GM10847 (cell line): Measurements from ENCODE around the gene SNX20.

Experiments
- POLR2A ChIP-seq: IDR thresholded peaks from 2 replicates; pipeline ENCODE4 v1.6.1; 2011; ENCODE audit not compliant: insufficient read length; ENCODE audit errors: extremely low read depth

Gene SNX20

DNA sequence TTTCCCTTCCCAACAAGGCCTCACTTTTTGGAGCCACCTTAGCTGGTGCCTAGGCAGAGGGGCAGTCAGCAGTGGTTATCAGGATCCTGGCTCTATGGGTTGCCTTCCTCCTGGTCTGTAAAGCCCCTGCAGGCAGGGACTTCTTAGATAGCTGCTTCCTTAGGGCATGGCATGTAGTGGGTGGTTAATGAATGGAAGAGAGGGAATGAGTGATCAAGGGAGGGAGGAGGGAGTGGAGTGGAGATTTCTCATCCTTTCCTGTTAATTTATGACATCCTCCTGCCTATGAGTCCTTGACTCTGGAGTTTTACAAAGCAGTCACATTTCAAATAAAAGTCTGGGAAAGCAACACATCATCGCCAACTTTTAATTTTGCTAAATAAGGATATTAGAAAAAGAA is 40.7 kb downstream of the SNX20 start:
- no peak for TF ChIP-seq POLR2A

DNA sequence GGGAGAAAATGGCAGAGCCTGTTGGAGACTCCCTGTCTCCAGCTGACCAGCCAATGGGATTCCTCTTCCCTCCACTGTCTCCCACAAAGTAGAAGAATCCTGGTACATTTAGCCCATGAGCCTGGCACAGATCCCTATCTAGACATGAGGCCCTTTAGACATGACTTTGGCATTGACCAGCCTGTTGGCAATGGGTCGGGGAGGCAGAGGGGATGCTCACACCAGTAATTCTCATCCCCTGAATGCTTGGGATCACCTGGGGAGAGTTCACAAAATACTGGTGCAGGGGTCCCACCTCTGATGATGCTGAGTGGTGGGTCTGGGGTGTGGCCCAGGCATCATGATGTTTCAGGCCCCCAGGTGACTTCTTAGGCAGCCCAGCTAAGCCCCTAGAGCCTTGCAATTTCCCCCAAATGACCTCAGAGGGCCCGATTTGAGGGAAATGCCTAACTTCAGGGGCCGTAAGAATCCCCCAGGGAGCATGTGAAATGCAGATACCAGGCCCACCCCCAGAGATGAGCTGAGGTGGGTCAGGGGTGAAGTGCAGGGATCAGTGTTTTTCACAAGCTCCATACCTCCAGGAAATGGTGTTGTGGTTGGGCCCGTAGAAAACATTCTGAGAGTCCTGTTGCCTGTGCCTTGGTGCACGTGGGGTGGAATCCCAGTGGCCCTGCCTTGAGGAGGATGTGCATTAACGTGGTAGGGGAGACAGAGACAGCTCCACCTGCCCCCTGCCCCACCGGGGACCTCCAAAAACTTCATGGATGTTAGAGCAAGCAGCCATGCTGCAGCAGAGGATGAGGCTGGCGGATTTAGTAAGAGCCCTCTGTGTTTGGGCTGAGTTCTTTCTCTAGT is 42.1 kb downstream of the SNX20 start:
- TF ChIP-seq POLR2A = no peak

DNA sequence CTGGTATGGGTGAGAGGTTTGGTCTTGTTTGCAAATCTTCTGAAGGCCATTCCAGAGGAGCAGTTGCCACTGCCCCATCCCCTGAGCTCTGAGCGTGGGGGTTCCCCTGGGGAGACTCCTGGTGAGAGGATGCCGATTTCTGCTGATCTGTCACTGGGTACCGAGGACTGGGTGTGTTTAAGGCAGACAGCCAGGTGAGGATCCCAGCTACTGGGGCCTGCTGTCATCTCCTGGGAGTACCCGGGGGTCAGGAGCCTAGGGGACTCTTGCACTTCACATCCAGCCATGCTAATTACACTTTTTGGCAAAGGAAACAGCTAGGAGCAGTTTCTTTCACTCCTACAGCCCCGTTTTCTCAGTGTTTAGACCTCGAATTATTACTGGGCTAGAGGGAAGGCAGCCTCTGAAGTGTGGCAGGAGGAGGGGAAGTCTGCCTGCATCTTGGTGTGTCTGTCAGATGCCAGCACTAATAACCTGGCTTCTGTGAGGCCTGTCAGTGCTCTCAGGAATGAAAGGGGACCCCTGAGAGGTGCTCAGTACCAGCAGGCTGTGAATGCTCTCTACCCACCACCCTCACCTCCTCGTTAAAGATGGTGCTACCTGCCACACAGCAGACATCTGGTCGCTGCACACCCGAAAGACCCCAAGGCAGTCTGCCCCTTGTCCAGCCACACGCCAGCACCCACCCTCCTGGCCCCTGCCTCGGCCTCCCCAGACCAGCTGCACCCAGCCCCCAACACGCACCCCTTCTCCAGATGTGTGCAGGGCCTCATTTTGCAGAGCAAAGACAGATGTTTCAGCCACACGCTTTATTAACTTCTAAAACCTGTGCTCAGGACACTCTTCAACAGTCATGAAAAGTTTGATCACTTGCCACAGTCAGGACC is 43.2 kb downstream of the SNX20 start:
- TF ChIP-seq POLR2A = no peak

DNA sequence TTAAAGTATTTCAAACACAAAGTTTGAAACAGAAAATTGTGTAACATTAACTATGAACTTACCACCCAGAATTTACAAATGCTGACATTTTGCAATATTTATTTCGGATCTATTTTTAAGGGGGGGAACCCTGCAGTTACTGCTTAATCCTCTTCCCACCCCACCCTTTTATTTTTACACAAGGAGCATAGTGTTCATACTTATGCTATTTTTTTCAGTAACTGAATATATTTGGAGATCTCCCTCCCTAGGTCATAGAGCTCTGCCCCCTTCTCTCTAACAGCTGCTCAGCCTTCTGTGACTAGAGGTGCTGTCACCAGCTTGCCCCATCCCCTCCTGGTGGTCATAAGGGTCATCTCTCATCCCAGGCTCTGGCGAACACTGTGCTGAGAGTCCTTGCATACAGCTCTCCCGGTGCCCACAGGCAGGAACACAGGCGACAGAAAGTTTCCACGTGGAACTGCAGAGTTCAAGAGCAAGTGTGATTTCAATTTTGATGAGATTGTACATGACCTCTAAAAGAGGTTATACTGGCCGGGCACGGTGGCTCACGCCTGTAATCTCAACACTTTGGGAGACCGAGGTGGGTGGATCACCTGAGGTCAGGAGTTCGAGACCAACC is 44.2 kb downstream of the SNX20 start:
- no peak for TF ChIP-seq POLR2A

DNA sequence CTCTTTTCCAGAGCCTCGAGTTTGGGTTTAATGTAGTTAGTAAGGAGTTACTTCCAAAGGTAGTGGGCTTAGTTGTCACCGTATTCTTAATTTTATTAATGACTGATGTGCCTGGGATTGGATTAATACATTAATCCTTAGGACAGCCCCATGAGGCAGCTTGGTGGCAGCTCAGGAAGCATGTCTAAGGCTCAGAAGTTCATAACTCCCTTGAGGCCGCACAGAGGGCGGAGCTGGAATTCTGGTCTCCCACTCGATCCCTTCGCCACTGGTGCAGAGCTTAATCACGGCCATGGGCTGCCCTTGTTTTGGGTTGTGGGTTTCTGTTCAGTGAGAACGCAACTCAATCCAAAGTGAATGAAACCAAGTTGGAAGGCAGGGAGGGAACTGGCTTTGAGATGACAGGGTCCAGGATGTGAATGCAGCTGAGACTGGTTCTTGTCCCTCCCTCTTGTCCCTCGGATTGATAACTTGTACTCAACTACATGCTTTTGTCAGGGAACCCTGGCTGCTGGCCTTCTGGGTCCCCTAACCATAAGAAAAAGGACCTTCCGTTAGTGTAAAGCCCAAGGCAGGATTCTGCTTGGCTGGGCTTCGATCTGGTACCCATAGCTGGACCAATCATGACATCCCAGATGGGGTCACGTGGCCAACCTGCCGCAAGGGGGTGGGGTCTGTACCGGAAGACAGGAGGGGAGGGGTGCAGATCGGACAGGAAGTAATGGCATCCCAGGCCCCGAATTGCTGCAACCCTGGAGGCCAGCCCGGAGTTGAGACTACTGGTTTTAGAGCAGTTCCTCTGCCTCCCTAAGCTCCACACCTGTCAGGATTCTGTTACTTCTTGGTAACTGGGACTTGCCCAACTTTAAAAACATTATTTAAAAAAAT is 45.4 kb downstream of the SNX20 start:
- no peak for TF ChIP-seq POLR2A

DNA sequence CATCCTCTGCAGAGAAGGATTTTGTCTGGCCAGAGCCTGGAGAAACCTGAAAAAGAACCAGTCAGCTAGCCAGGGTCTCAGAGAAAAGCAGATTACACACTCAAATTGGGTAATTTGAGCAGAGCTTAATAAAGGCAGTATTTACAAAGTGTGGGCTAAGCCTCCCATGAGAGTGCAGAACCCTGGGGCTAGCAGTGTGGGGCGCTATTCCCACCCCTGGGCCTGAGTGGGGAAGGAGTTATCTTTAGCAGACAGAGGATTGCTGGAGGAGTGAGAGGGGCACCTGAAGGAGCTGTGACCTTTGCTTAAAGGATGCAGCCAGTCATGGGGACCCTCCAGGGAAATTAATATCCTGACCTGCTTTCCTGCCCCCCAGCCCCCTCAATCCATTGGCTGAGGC is 46.2 kb downstream of the SNX20 start:
- no peak for TF ChIP-seq POLR2A

DNA sequence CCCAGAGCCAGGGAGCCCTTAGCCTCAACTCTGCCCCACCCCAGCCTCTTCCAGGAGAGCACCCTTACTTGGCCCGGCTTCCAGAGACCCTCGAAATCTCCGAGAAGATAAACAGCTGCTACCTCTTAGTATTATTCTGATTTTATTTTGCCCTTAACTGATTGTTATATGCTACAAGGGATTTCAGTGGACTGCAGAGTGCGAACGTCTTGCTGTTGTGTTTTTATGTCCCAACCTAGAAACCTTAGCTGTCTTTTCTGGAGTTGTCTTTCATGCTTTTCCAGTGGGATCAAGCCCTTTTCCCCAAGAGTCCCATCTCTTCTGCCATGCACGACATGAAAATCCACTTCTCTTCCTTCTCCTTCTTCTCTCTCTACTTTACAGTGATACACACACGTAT is 47.0 kb downstream of the SNX20 start:
- no peak for TF ChIP-seq POLR2A

DNA sequence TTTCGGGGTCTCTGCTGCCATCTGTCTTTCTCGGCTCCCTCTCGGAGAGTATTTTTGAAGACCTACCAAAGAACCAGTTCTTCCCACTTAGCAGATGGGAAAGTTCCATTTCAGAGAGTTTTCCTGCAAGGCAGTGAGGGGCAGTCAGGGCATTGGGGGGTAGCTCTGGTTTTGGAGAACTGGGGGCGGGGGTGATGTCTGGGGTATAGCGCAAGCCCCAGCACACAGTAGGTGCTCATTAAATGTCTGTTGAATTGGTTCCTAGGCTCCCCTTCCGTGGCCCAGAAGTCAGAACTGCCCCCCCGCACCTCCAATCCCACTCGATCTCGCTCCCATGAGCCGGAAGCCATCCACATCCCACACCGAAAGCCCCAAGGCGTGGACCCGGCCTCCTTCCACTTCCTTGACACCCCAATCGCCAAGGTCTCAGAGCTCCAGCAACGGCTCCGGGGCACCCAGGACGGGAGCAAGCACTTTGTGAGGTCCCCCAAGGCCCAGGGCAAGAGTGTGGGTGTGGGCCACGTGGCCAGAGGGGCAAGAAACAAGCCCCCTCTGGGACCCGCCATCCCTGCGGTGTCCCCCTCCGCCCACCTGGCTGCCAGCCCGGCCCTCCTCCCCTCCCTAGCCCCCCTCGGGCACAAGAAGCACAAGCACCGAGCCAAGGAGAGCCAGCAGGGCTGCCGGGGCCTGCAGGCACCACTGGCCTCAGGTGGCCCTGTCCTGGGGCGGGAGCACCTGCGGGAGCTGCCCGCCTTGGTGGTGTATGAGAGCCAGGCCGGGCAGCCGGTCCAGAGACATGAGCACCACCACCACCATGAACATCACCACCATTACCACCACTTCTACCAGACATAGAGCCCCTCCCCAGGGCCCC is 47.9 kb downstream of the SNX20 start:
- TF ChIP-seq POLR2A = no peak

DNA sequence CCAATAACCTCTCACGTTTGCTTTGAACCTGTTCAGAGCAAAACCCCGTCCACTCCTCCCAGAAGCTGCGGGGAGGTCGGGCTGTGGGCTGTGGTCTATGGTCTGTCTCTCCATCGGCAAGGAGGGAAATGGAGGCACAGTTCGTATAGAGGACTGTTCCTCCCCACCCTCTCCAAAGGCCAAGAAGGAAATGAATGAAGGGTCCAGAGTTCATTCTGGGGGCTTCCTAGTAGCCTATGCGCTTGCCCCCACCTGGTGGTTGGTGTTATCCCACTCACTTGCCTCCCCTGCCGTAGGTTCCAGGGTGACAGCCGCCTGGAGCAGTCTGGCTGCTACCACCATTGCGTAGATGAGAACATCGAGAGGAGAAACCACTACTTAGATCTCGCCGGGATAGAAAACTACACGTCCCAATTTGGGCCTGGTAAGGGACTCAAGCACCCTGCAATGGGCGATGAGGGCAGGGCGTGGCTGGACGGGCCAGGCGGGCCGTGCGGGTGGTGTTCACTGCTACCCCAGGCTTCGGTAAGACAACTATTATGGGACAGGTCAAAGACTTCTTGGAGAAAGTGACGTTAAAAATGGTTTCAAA is 49.0 kb downstream of the SNX20 start:
- TF ChIP-seq POLR2A = no peak

DNA sequence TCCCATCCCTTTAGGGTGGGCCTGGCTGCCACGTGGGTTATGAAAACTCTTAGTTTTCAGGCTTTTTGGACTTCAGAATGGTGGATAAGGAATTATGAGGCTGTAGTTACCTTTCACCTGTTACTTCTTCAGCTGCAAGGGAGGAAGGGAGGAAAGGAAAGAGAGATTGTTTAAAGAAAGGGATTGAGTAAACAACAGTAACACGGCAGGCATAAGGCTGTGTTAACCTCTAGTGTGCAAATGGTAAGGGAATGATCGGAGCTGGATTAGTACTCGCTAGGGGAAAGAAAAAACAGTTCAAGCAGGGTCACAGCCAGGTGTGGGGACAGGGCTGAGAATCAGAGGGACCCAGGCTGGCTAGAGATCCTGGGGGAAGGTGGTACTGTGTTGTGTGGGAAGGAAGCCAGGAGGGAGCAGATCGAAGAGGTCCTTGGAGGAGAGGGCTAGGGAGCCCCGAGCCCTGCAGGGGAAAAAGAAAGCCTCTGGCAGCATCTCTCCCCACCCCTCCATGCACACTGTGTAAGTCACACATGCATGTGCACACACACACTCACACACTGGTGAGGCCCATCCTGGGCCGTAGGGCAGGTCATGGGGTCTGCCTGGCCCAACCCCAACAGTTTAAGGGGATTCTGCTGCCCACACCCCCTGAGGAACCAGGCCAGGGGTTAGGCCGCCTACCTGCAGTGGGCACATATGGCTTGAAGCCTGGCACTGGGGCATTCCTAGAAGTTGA is 49.7 kb downstream of the SNX20 start:
- no peak for TF ChIP-seq POLR2A

DNA sequence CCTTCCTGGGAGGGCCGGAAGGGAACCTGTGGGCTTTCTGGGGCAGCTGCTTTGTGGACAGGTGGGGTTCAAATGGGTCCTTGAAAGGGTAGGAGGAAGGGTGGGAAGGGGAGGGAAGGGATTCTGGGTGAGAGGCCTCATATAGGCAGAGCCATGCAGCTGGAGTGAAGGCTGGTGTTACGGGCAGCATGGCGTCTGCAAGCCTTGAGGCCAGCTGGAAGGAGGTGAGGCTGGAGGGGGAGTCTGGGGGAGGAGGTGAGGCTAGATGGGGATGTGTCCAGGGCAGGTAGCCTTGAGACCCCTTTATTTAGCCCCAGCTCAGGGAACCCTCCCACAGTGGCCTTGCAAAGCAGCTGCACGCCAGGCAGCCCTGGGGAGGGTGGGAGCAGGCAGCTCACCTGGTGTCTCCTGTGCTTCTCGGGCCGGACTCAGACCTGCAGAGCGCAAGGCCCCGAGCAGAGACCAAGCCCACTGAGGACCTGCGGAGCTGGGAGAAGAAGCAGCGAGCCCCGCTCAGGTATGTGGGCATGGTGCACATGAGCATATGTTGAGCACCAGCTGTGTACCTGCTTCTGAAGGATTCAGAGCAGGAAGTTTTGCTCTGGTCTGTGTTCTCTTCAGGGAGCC is 50.6 kb downstream of the SNX20 start:
- TF ChIP-seq POLR2A = no peak

DNA sequence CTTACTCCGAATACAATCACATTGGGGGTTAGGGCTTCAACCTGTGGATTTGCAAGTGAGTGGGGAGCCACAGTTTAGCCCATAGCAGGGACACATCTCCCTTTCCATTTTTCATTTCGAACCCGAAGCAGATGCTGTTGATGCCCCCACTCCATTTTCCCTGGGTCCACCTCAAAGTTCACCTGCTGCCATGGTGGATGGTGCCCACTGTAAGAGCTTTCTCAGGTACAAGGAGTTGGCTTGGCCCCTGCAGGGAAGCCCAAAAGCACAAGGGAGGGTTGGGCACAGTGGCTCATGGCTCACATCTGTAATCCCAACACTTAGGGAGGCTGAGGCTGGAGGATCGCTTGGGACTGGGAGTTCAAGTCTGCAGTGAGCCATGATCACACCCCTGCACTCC is 51.8 kb downstream of the SNX20 start:
- no peak for TF ChIP-seq POLR2A
